ENCODE results near the gene TMEM40.
"Not testable (repeated sequence)": the region's sequence is repeated elsewhere in the genome, so short reads cannot be mapped to it uniquely, and the experiment has no call there.

The TMEM40 gene

GRCh38 chr3:12775970-12776369 is 16.9 kb upstream of the TMEM40 start:
- DNase-seq: not testable (repeated sequence)

DNA sequence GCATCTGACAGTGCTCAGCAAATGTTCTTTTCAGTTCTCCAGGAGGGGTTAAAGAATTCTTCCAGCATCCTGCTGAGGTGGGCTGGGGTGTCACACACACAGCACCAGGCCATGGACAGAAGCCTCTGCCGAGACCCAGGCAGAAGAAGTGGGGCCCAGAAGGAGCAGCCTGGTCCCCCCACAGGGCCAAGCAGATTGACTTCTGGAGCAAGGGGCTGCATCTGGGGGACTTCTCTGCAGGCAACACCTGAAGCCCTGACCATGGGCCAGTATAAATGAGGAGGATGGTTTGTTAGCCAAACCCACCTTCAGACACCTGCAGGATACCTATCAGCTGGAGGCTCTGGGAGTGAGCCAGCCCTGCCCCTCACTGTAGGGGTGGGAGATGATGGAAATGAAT is 16.2 kb upstream of the TMEM40 start:
- DNase-seq: no peak

- DNase-seq: no peak
These were observed 15.6 kb upstream of the TMEM40 start for GRCh38 chr3:12774619-12775018.

GRCh38 chr3:12773710-12774086 is 14.6 kb upstream of the TMEM40 start:
- DNase-seq: no peak

GRCh38 chr3:12773030-12773709 is 14.1 kb upstream of the TMEM40 start:
- DNase-seq: no peak

GRCh38 chr3:12772462-12772861 is 13.4 kb upstream of the TMEM40 start:
- no peak for DNase-seq

DNA sequence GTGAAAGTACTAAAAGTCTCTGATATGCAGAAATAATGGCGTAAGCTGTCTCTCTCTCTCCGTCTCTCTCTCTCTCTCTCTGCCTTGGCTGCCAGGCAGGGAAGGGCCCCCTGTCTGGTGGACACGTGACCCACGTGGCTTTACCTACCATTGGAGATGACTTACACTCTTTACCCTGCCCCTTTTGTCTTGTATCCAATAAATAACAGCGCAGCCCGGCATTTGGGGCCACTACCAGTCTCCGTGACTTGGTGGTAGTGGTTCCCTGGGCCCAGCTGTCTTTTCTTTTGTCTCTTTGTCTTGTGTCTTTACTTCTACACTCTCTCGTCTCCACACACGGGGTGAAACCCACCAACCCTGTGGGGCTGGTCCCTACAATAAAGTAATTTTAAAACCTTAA is 12.2 kb upstream of the TMEM40 start:
- no peak for DNase-seq

GRCh38 chr3:12769761-12770160 is 10.7 kb upstream of the TMEM40 start:
- DNase-seq: no peak

DNA sequence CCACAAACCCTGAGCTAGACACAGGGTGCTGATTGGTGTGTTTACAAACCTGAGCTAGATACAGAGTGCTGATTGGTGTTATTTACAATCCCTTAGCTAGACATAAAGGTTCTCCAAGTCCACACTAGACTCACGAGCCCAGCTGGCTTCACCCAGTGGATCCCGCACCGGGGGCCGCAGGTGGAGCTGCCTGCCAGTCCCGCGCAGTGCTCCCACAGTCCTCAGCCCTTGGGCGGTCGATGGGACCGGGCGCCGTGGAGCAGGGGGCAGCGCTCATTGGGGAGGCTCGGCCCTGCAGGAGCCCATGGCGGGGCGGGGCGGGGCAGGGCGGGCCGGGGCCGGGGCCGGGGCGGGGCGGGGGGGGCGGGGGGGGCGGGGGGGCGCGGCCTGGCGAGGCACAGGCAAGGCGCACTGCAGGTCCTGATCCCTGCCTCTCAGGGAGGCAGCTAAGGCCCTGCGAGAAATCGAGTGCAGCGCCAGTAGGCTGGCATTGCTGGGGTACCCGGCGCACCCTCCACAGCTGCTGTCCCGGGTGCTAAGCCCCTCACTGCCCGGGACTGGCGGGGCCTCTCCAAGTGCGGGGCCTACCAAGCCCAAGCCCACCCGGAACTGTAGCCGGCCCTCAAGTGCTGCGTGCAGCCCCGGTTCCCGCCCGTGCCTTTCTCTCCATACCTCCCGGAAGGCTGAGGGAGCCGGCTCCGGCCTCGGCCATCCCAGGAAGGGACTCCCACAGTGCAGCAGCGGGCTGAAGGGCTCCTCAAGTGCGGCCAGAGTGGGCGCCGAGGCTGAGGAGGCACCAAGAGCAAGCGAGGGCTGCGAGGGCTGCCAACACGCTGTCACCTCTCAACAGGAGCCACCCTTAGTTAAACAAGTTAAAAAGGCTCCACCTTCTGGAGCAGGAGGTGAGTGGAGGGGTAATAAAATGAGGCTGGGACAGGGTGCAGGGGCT is 9.8 kb upstream of the TMEM40 start:
- no peak for DNase-seq

- DNase-seq: no peak
These were observed 7.5 kb upstream of the TMEM40 start for GRCh38 chr3:12766541-12766940.

GRCh38 chr3:12764171-12764776 is 5.2 kb upstream of the TMEM40 start:
- DNase-seq: no peak

DNA sequence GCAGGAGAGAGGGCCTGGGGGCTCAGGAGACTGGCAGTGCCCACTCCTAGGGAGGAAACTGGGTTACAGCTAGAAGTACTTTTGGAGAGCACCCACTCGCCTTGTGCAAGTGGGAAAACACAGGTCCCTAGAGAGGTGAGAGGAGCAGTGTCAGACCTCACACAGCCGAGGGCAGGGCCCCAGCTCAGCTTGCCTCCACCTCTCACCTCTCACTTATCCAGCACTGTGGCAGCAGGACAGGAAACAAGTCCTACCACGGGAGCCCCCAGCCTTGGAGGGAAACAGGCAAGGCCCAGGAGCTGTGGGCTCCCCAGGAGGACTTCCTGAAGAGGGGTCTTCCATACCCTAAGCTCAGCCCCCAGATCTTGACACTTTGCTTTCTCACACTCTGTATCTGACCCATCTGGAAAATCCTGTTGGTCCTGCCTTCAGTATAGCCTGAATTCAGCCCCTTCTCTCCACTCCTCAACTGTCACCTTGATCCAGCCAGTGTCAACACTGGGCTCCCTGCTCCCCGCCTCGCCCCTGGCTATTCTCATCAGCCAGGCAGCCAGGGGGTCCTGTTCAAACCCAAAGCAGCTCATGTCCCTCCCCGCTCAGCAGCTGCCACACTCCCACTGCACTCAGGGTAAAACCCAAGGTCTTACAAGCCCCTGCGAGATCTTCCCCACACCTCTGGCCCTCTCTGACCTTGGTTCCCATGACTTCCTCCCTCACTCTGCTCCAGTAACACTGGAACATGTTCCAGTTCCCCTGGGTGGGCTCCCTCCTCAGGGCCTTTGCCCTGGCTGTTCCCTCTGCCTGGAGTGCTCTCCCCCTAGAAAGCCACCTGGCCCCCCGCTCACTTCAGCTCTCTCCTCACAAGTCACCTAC is 870 bp upstream of the TMEM40 start:
- no peak for DNase-seq

DNA sequence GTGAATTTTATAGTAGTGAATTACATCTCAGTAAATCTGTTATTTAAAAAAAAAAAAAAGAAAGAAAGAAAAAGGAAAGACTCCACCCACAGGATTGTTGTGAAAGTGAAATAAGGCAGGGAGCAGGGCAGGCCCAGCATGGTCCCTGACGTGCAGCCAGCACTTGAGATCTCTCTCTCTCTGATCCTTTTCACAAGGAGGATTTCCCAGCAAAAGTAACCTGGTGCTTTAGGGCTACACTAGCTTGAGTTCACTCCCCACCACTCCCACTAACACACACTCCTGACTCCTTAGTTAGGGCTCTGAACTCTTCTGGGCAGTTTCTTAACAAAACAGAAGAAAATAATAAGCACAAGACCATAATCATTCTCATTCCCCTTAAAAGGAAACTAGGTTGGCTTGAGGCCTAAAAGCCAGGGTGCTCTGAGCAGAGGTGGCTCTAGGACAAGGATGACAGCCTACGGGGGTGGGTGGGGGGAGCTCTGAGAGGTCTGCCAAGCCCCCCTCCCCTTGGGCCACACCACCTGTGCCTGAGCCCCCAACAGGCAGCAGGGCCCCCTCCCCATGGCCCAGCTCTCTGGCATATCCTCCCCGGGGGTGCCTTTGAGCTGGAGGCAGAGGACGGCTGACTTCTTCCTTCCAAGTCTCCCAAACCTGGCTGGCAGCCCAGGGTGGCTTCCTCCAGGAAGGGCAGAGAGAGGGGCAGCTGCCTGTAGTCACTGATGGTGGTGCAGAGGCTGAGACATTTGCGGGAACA is 856 bp downstream of the TMEM40 start:
- no peak for DNase-seq

DNA sequence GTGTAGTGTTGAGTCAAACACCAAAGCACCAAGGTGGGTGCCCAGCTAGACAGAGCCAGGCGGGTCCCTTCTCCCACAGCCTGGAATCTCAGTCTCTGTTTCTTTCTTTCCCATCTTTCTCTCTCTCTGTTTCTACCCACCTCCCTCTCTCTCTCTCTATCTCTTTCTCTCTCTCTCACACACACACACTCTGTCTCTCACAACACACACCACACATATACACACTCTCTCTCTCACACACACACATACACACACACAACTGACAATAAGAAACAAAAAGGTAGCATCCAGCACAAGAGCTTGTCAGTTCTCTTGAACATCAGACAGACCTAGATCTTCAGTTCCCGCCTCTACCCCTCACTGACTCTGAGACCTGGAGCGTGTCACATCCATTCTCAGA is 2.4 kb downstream of the TMEM40 start:
- DNase-seq: no peak

DNA sequence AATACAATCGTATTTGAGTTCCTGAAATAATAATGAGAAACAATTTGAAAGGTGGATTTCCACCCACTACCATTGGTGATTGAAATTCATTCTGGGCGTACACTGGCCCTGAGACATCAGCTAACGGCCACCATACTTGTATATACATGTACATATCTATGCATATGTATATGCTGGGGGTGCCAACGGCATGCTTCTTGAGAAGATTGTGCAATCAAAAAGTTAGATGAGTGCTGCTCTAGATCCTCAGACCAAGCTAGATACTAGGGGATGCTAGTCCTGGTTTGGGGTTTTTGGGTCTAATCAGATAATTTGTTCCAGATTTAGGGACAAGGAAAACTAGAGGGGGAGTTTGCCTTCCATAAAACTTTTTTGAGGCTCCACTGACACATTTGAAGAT is 2.9 kb downstream of the TMEM40 start:
- no peak for DNase-seq

GRCh38 chr3:12755754-12756153 is 3.3 kb downstream of the TMEM40 start:
- DNase-seq: no peak

- no peak for DNase-seq
These were observed 4.7 kb downstream of the TMEM40 start for GRCh38 chr3:12754313-12754712.

DNA sequence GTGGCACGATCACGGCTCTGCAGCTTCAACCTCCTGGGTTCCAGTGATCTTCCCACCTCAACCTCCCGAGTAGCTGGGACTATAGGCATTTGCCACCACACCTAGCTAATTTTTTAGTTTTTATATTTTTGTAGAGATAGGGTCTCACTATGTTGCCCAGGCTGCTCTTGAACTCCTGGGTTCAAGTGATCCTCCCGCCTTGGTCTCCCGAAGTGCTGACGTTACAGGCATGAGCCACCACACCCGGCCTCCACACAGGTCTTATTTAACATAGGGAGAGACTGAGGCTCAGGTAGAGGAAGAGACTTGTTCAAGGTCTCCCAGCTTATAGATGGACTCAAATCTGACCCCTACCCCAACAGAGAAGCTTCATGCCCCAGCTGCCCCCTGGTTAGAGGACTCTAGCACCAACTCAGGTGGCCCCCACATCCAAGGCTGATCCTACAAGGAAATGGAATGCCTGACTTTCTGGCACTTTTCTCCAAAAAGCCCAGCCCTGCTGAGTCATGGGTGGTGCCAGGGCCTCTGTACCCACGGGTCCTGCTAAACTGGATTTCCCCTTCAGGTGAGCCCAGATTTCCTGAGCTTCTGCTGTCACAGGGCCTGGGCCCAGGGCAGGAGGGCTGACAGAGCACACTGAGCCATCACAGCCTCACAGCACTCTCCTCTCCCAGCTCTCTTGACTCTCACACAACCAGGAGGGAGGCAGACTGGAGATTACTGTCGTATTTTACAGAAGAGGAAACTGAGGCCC is 5.6 kb downstream of the TMEM40 start:
- DNase-seq: no peak

DNA sequence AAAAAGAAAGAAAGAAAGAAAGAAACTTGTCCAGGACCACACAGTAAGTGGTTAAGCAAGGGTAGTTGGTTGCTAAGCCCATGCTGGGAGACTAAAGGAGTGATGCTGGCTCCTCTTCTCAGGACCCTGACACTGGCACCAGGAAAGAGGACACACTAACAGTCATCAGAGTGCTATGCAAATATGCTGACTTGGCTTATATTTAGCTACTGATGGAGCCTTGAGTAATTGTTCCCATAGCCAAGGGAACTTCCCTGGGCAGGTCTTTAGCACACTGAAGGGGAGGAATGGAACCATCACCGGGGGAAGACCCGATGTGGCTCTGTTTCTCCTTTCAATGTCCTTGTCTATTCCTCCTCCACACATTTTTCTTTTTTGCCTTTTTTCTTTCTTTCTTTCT is 6.2 kb downstream of the TMEM40 start:
- DNase-seq: no peak

- no peak for DNase-seq
These were observed 7.0 kb downstream of the TMEM40 start for GRCh38 chr3:12752102-12752501.

GRCh38 chr3:12751571-12751970 is 7.5 kb downstream of the TMEM40 start:
- DNase-seq: no peak
